ENCODE results near the gene RPS2. TPM values are rescaled to one million over a fixed set of nuclear protein-coding genes. Genes with fewer than 3 reads are reported as not detected.

Gene RPS2
- total and polyA plus RNA-seq, 2 experiments from 2014 or later = 1,060 to 1,536 TPM

GRCh38 chr16:1978476-1979120, 14.0 kb upstream of the RPS2 start:
- no peak overlapping the region for H3K9ac ChIP-seq
- no peaks in the 10 kb centered on the region for H3K9me3 ChIP-seq (ENCODE audit: low read depth)
- WGBS, 2 experiments (ENCODE audit: low coverage in 1 of 2, low lambda C conversion rate in 2 of 2, missing lambda C conversion rate in 2 of 2) = 89 to 90% methylated on average over 26 to 37 of the region's 37 CpGs
- no peaks in the 10 kb centered on the region for H3K9me2 ChIP-seq (ENCODE audit: insufficient read depth)
- peaks cover 21% of the 10 kb centered on the region for H3K27me3 ChIP-seq (replicated peaks; ENCODE audit: insufficient read depth)
- no peak for TF ChIP-seq EZH2phosphoT487 (IDR thresholded peaks at IDR 0.05; ENCODE audit: insufficient read depth, low read depth)
- no peak for TF ChIP-seq EZH2 (IDR thresholded peaks at IDR 0.05; ENCODE audit: insufficient read depth, poor library complexity, severe bottlenecking)
- H4K20me1 ChIP-seq (ENCODE audit: insufficient read depth) = no peaks in the 10 kb centered on the region
- in situ Hi-C loops (cut with MboI) = no loop called here
- no peak overlapping the region for H3K27ac ChIP-seq
- H3K4me1 ChIP-seq (ENCODE audit: insufficient read depth) = no peaks in the 10 kb centered on the region
- H3K79me2 ChIP-seq (ENCODE audit: insufficient read depth) = peaks cover 7% of the 10 kb centered on the region
- no peak overlapping the region for H3K4me3 ChIP-seq
- no peaks in the 10 kb centered on the region; the same call in 1 of the 2 replicates for H3K36me3 ChIP-seq (ENCODE audit: low read depth)
- H3F3A ChIP-seq (ENCODE audit: insufficient read depth) = peaks cover 9% of the 10 kb centered on the region
- no peak for DNase-seq
- no peak overlapping the region for H3K4me2 ChIP-seq (ENCODE audit: unreplicated experiment)
- H2AFZ ChIP-seq = no peak overlapping the region

GRCh38 chr16:1977875-1978268, 13.2 kb upstream of the RPS2 start:
- no peak overlapping the region for H3K4me2 ChIP-seq (ENCODE audit: unreplicated experiment)
- no peaks in the 10 kb centered on the region for H3K4me1 ChIP-seq (ENCODE audit: insufficient read depth)
- TF ChIP-seq EZH2phosphoT487 (IDR thresholded peaks at IDR 0.05; ENCODE audit: insufficient read depth, low read depth) (no peak), EZH2 (IDR thresholded peaks at IDR 0.05; ENCODE audit: insufficient read depth, poor library complexity, severe bottlenecking) (no peak)
- peaks cover 5% of the 10 kb centered on the region for H3F3A ChIP-seq (ENCODE audit: insufficient read depth)
- no peak overlapping the region for H3K4me3 ChIP-seq
- H4K20me1 ChIP-seq (ENCODE audit: insufficient read depth) = no peaks in the 10 kb centered on the region
- H3K27me3 ChIP-seq (replicated peaks; ENCODE audit: insufficient read depth) = peaks cover 21% of the 10 kb centered on the region
- H3K9me2 ChIP-seq (ENCODE audit: insufficient read depth) = no peaks in the 10 kb centered on the region
- DNase-seq = no peak
- H3K9me3 ChIP-seq (ENCODE audit: low read depth) = no peaks in the 10 kb centered on the region
- in situ Hi-C loops (cut with MboI) = no loop called here
- no peak overlapping the region for H3K27ac ChIP-seq
- peaks cover 15% of the 10 kb centered on the region for H3K79me2 ChIP-seq (ENCODE audit: insufficient read depth)
- H3K36me3 ChIP-seq (ENCODE audit: low read depth) = no peaks in the 10 kb centered on the region; the same call in 1 of the 2 replicates
- H2AFZ ChIP-seq = no peak overlapping the region
- no peak overlapping the region for H3K9ac ChIP-seq
- 92 to 94% methylated on average over 12 to 17 of the region's 18 CpGs for WGBS, 2 experiments (ENCODE audit: low coverage in 1 of 2, low lambda C conversion rate in 2 of 2, missing lambda C conversion rate in 2 of 2)

DNA sequence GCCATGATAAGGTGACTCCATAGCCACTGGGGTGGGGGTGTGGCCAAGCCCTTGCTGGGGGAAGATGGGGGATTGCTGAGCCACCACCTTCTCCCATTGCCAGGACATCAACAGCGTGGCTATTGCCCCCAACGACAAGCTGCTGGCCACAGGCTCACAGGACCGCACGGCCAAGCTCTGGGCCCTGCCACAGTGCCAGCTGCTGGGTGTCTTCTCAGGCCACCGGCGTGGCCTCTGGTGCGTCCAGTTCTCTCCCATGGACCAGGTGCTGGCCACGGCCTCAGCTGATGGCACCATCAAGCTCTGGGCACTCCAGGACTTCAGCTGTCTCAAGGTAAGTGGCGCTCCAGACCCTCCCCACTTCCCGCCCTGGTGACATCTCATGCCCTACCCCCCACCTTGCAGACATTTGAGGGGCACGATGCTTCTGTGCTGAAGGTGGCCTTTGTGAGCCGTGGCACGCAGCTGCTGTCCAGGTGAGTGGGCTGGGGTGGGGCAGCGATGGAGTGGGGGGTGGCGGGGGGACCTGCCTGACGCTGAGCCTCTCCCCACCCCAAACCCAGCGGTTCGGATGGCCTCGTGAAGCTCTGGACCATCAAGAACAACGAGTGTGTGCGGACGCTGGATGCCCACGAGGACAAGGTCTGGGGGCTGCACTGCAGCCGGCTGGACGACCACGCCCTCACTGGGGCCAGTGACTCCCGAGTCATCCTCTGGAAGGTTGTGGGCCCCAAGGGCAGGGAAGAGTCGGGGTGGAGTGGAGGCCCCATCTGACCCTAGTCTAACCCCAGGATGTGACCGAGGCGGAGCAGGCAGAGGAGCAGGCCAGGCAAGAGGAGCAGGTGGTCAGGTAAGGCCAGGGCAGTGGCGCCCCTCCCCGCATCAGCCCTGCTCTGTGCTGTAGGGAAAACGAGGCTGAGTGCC, 12.6 kb upstream of the RPS2 start:
- Histone ChIP-seq H3K4me1 (ENCODE audit: insufficient read depth) (no peaks in the 10 kb centered on the region), H3K9me3 (ENCODE audit: low read depth) (no peaks in the 10 kb centered on the region), H3K27me3 (replicated peaks; ENCODE audit: insufficient read depth) (peaks cover 21% of the 10 kb centered on the region), H3F3A (ENCODE audit: insufficient read depth) (no peaks in the 10 kb centered on the region), H2AFZ (no peak overlapping the region), H4K20me1 (ENCODE audit: insufficient read depth) (no peaks in the 10 kb centered on the region), H3K79me2 (ENCODE audit: insufficient read depth) (peaks cover 21% of the 10 kb centered on the region), H3K36me3 (ENCODE audit: low read depth) (no peaks in the 10 kb centered on the region; the same call in 1 of the 2 replicates), H3K4me2 (ENCODE audit: unreplicated experiment) (no peak overlapping the region), H3K9ac (no peak overlapping the region), H3K9me2 (ENCODE audit: insufficient read depth) (no peaks in the 10 kb centered on the region), H3K27ac (no peak overlapping the region), H3K4me3 (no peak overlapping the region)
- TF ChIP-seq EZH2phosphoT487 (IDR thresholded peaks at IDR 0.05; ENCODE audit: insufficient read depth, low read depth) (no peak), EZH2 (IDR thresholded peaks at IDR 0.05; ENCODE audit: insufficient read depth, poor library complexity, severe bottlenecking) (no peak)
- 91 to 92% methylated on average over 23 to 32 of the region's 33 CpGs for WGBS, 2 experiments (ENCODE audit: low coverage in 1 of 2, low lambda C conversion rate in 2 of 2, missing lambda C conversion rate in 2 of 2)
- DNase-seq = no peak
- in situ Hi-C loops (cut with MboI) = no loop called here

GRCh38 chr16:1976216-1976520, 11.5 kb upstream of the RPS2 start:
- no peaks in the 10 kb centered on the region for H3K9me3 ChIP-seq (ENCODE audit: low read depth)
- no peak for DNase-seq
- H3K4me2 ChIP-seq (ENCODE audit: unreplicated experiment) = no peak overlapping the region
- no peaks in the 10 kb centered on the region for H3K9me2 ChIP-seq (ENCODE audit: insufficient read depth)
- no peak overlapping the region for H2AFZ ChIP-seq
- peaks cover 18% of the 10 kb centered on the region for H3K27me3 ChIP-seq (replicated peaks; ENCODE audit: insufficient read depth)
- H3K36me3 ChIP-seq (ENCODE audit: low read depth) = no peaks in the 10 kb centered on the region; the same call in 1 of the 2 replicates
- WGBS, 2 experiments (ENCODE audit: low coverage in 1 of 2, low lambda C conversion rate in 2 of 2, missing lambda C conversion rate in 2 of 2) = 95% methylated on average over 8 of the region's 8 CpGs
- no peak overlapping the region for H3K4me3 ChIP-seq
- H4K20me1 ChIP-seq (ENCODE audit: insufficient read depth) = no peaks in the 10 kb centered on the region
- TF ChIP-seq EZH2phosphoT487 (IDR thresholded peaks at IDR 0.05; ENCODE audit: insufficient read depth, low read depth) (no peak), EZH2 (IDR thresholded peaks at IDR 0.05; ENCODE audit: insufficient read depth, poor library complexity, severe bottlenecking) (no peak)
- peaks cover 24% of the 10 kb centered on the region for H3K79me2 ChIP-seq (ENCODE audit: insufficient read depth)
- H3K9ac ChIP-seq = no peak overlapping the region
- H3K4me1 ChIP-seq (ENCODE audit: insufficient read depth) = 0 out of 2 replicates have a peak, but pooled peaks cover 1% of the 10 kb centered on the region
- H3F3A ChIP-seq (ENCODE audit: insufficient read depth) = no peaks in the 10 kb centered on the region
- no peak overlapping the region for H3K27ac ChIP-seq
- in situ Hi-C loops (cut with MboI) = no loop called here

Data from GM23248 (cell line).